Smooth muscle cell (in vitro differentiated cells): ENCODE measurements around the gene PRPF6. TPM values are rescaled to one million over a fixed set of nuclear protein-coding genes. Genes with fewer than 3 reads are reported as not detected.

Experiments
- DNase-seq: peaks from one replicate; lab custom pipeline; 2025; ENCODE audit not compliant: unreplicated experiment; lab: John Stamatoyannopoulos, UW
- H2AFZ ChIP-seq: fragments of 200-600 bp; sonication (generic); 2 replicates; pipeline ENCODE4 v1.6.0; 2016; ENCODE audit warnings: antibody characterized with exemption, low read depth, mild to moderate bottlenecking
- H3F3A ChIP-seq: fragments of 200-600 bp; sonication (generic); 2 replicates; pipeline ENCODE4 v1.6.0; 2017; ENCODE audit warnings: antibody characterized with exemption, low read depth
- H3K27ac ChIP-seq: fragments of 200-600 bp; sonication (generic); 2 replicates; pipeline ENCODE4 v1.5.1; 2016; ENCODE audit warnings: low read depth, mild to moderate bottlenecking
- H3K27me3 ChIP-seq: fragments of 200-600 bp; sonication (generic); 2 replicates; pipeline ENCODE4 v1.6.1; 2016; ENCODE audit warnings: low read depth, mild to moderate bottlenecking
- H3K36me3 ChIP-seq: fragments of 200-600 bp; sonication (generic); 2 replicates; pipeline ENCODE4 v1.5.1; 2016; ENCODE audit warnings: low read depth
- H3K4me1 ChIP-seq: fragments of 200-600 bp; sonication (generic); 2 replicates; pipeline ENCODE4 v1.5.1; 2016; ENCODE audit warnings: low read depth
- H3K4me2 ChIP-seq: fragments of 200-600 bp; sonication (generic); 2 replicates; pipeline ENCODE4 v1.6.0; 2016; ENCODE audit warnings: mild to moderate bottlenecking
- H3K4me3 ChIP-seq: fragments of 200-600 bp; sonication (generic); 2 replicates; pipeline ENCODE4 v1.5.1; 2016; ENCODE audit warnings: mild to moderate bottlenecking
- H3K79me2 ChIP-seq: fragments of 200-600 bp; sonication (generic); 2 replicates; pipeline ENCODE4 v1.6.0; 2016; ENCODE audit warnings: low read depth, mild to moderate bottlenecking
- H3K9ac ChIP-seq: fragments of 200-600 bp; sonication (generic); 2 replicates; pipeline ENCODE4 v1.6.0; 2016; ENCODE audit warnings: low read depth
- H3K9me3 ChIP-seq: fragments of 200-600 bp; sonication (generic); replicated peaks from 2 replicates; pipeline ENCODE4 v1.5.1; 2016; ENCODE audit warnings: low read depth
- H4K20me1 ChIP-seq: fragments of 200-600 bp; sonication (generic); 2 replicates; pipeline ENCODE4 v1.6.0; 2016; ENCODE audit warnings: low read depth
- WGBS: methylation state at CpG from one replicate; pipeline ENCODE4 v1.1.7; 2016; ENCODE audit warnings: low lambda C conversion rate; 5-methylcytosine and 5-hydroxymethylcytosine counted together
- polyA plus RNA-seq: library from polyadenylated mRNA; unstranded; fragments of >200 nt; fragmentation: Nextera tagmentation; extraction: Ambion mirVana; gene quantifications from 2 replicates; pipeline ENCODE4 v1.2.1, GENCODE V29; 2016
- total RNA-seq: library from RNA; depleted of rRNA; stranded (reverse); fragments of >200 nt; gene quantifications from 2 replicates; pipeline ENCODE4 v1.2.3, GENCODE V29; 2014
- TF ChIP-seq, protein P1 (sequence below): fragments of 200-600 bp; sonication (generic); IDR thresholded peaks from 2 replicates; pipeline ENCODE4 v1.5.1; 2017; ENCODE audit warnings: borderline replicate concordance, mild to moderate bottlenecking, antibody characterized with exemption; ENCODE audit not compliant: insufficient read depth, poor library complexity, severe bottlenecking

PRPF6 gene
- total and polyA plus RNA-seq, 2 experiments from 2014 or later, result 33.3 to 51.2 TPM

DNA sequence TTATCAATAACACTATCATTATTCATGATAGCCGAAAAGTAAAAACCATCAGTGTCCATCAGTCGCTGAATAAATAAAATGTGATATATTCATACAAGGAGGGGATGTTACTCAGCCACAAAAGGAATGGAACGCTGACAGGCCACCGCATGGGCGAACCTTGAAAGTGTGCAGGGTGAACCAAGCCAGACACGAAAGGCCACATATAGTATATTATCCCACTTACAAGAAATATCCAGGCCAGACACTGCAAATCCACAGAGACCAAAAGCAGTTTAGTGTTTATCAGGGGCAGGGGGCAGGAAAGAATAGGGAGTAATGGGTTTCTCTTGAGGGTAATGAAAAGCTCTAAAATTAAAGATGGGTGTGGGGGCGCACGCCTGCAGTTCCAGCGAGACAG, 62.8 kb downstream of the PRPF6 start:
- Histone ChIP-seq H3K9ac (no peak overlapping the region), H3K4me3 (no peak overlapping the region), H3K27me3 (peaks cover 33% of the 10 kb centered on the region), H3K79me2 (no peaks in the 10 kb centered on the region), H3F3A (peaks cover 6% of the 10 kb centered on the region), H3K4me2 (no peak overlapping the region), H3K36me3 (no peaks in the 10 kb centered on the region), H3K27ac (no peak overlapping the region), H3K9me3 (no peaks in the 10 kb centered on the region), H2AFZ (no peak overlapping the region), H3K4me1 (peaks cover 10% of the 10 kb centered on the region), H4K20me1 (peaks cover 6% of the 10 kb centered on the region)
- no peak for DNase-seq
- 94% methylated on average over 9 of the region's 9 CpGs for WGBS
- TF ChIP-seq, protein P1, sequence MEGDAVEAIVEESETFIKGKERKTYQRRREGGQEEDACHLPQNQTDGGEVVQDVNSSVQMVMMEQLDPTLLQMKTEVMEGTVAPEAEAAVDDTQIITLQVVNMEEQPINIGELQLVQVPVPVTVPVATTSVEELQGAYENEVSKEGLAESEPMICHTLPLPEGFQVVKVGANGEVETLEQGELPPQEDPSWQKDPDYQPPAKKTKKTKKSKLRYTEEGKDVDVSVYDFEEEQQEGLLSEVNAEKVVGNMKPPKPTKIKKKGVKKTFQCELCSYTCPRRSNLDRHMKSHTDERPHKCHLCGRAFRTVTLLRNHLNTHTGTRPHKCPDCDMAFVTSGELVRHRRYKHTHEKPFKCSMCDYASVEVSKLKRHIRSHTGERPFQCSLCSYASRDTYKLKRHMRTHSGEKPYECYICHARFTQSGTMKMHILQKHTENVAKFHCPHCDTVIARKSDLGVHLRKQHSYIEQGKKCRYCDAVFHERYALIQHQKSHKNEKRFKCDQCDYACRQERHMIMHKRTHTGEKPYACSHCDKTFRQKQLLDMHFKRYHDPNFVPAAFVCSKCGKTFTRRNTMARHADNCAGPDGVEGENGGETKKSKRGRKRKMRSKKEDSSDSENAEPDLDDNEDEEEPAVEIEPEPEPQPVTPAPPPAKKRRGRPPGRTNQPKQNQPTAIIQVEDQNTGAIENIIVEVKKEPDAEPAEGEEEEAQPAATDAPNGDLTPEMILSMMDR, result no peak

- Histone ChIP-seq H3F3A (peaks cover 6% of the 10 kb centered on the region), H3K79me2 (no peaks in the 10 kb centered on the region), H3K4me2 (peak overlapping the region; percentile 15), H3K36me3 (no peaks in the 10 kb centered on the region), H3K27ac (no peak overlapping the region), H3K27me3 (peaks cover 30% of the 10 kb centered on the region), H3K4me1 (peaks cover 12% of the 10 kb centered on the region), H4K20me1 (peaks cover 6% of the 10 kb centered on the region), H3K9me3 (no peaks in the 10 kb centered on the region), H3K9ac (no peak overlapping the region), H2AFZ (no peak overlapping the region), H3K4me3 (no peak overlapping the region)
- DNase-seq, result no peak
- TF ChIP-seq, protein P1, result no peak
- WGBS, result 75% methylated on average over 14 of the region's 14 CpGs
These were observed 63.7 kb downstream of the PRPF6 start for GRCh38 chr20:64044484-64045247.

DNA sequence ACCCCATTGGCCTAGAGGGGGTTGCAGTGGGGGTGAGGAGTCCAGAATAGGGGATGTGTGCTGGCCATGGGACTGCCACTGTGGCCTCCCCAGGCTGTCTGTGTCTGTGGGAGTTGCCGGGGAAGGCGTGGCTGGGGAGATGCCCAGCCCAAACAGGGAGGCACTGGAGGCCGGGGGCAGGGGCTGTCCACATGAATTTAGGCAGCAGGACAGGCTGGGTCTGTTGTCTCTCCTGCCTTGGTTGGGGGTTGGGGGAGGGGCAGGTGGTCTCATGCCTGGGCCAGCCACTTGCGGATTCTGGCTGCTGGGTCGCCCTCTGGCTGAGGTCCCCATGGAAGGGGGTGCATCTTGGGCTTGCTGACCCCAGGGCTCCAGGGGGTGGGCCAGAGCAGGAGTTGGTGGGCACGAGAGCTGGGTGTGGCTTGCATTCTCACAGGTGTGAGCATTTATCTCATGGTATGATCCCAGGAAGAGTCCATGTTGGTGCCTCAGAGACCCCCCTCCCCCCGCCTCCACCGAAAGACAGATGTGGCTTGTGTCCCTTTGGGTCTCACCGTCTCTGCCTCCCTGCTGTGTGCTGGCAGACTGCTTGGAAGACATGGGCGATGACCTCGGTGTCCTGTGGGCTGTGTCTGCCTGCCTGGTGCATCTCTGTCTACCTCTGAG, 64.5 kb downstream of the PRPF6 start:
- Histone ChIP-seq H3F3A (peaks cover 6% of the 10 kb centered on the region), H3K4me3 (no peak overlapping the region), H3K4me1 (peaks cover 15% of the 10 kb centered on the region), H3K4me2 (no peak overlapping the region), H3K9ac (no peak overlapping the region), H3K27me3 (peaks cover 26% of the 10 kb centered on the region), H2AFZ (no peak overlapping the region), H4K20me1 (peaks cover 6% of the 10 kb centered on the region), H3K79me2 (no peaks in the 10 kb centered on the region), H3K27ac (no peak overlapping the region), H3K36me3 (no peaks in the 10 kb centered on the region), H3K9me3 (no peaks in the 10 kb centered on the region)
- WGBS, result 78% methylated on average over 11 of the region's 11 CpGs
- TF ChIP-seq, protein P1, result no peak
- no peak for DNase-seq

DNA sequence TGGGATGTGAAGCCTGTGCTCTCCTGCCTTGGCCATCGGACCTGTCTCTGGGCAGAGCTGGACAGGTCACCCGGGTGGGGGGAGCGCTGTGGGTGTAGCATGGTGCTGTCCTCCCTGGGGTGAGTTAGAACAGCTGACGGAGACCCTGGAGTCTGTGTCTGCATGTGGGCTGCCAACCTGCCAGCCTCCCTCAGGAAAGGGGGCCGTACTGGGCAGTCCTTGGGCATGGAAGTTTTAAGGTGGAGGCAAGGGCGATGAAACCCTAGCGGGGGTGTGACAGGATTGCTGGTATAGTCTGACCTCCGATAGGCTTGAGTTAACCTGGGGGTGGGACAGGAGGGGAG, 66.1 kb downstream of the PRPF6 start:
- H3K27ac ChIP-seq, result no peak overlapping the region
- H3K4me2 ChIP-seq, result no peak overlapping the region
- TF ChIP-seq, protein P1, result no peak
- no peaks in the 10 kb centered on the region for H3K9me3 ChIP-seq
- H3K4me1 ChIP-seq, result peaks cover 9% of the 10 kb centered on the region
- H3K27me3 ChIP-seq, result peaks cover 12% of the 10 kb centered on the region
- peaks cover 6% of the 10 kb centered on the region for H3F3A ChIP-seq
- DNase-seq, result no peak
- 91% methylated on average over 7 of the region's 8 CpGs for WGBS
- H4K20me1 ChIP-seq, result peaks cover 6% of the 10 kb centered on the region
- H3K79me2 ChIP-seq, result no peaks in the 10 kb centered on the region
- no peak overlapping the region for H2AFZ ChIP-seq
- H3K4me3 ChIP-seq, result no peak overlapping the region
- no peak overlapping the region for H3K9ac ChIP-seq
- H3K36me3 ChIP-seq, result no peaks in the 10 kb centered on the region
